A549 (cell line): ENCODE results near the gene RAP1GDS1. TPM values are rescaled to one million over a fixed set of nuclear protein-coding genes. Genes with fewer than 3 reads are reported as not detected.

Experiments
- ATAC-seq, 2 experiments: fragments of 200-7000 bp in 1 of 2; fragments of >200 bp in 1 of 2; cut with Nextera tagmentation in 1 of 2; cut with Tn5 transposase in 1 of 2; 3 replicates each; pipeline versions ENCODE4 v1.8.0 to v1.9.1; 2018 to 2020; ENCODE audit warnings: mild to moderate bottlenecking in 1 of 2, moderate library complexity in 1 of 2
- CTCF ChIA-PET: fragments of 300-600 bp; sonication (Branson Sonifier 250); formaldehyde crosslinking; extraction: SDS; loops from one replicate; lab custom pipeline; 2021; ENCODE audit warnings: antibody characterized with exemption, inconsistent platforms; lab: Yijun Ruan, JAX
- POLR2A ChIA-PET: fragments of 350-600 bp; formaldehyde crosslinking; extraction: SDS; loops from one replicate; lab custom pipeline; 2021; ENCODE audit warnings: antibody characterized with exemption, inconsistent platforms; lab: Yijun Ruan, JAX
- DNase-seq, 2 experiments: peaks; one replicate each; pipeline versions ENCODE4 v3.0.0 to v3.0.0-alpha.2; 2011 to 2016; ENCODE audit warnings: low read depth in 1 of 2, low spot score in 1 of 2
- FAIRE-seq: peaks from 2 replicates; lab custom pipeline; 2011; peaks lifted over from hg19 to GRCh38; lab: Jason Lieb, UNC
- H3K27ac ChIP-seq, 2 experiments: fragments of >200 bp; sonication (Bioruptor Twin); formaldehyde crosslinking; 3 replicates each; pipeline ENCODE4 v1.5.1; 2016 to 2017
- H3K4me1 ChIP-seq: fragments of >200 bp; sonication (Bioruptor Twin); formaldehyde crosslinking; 3 replicates; pipeline ENCODE4 v1.6.1; 2016
- H3K4me2 ChIP-seq: fragments of >200 bp; sonication (Bioruptor Twin); formaldehyde crosslinking; 3 replicates; pipeline ENCODE4 v1.6.1; 2016
- H3K4me3 ChIP-seq: fragments of >200 bp; sonication (Bioruptor Twin); formaldehyde crosslinking; 3 replicates; pipeline ENCODE4 v1.5.1; 2016
- H3K9me3 ChIP-seq: fragments of >200 bp; sonication (Bioruptor Twin); formaldehyde crosslinking; 3 replicates; pipeline ENCODE4 v1.6.1; 2016
- BCL3 ChIP-seq: fragments of >200 bp; sonication (Bioruptor Twin); formaldehyde crosslinking; IDR thresholded peaks from 3 replicates; pipeline ENCODE4 v1.6.1; 2016
- BHLHE40 ChIP-seq: IDR thresholded peaks from 2 replicates; pipeline ENCODE4 v1.6.1; 2012; ENCODE audit warnings: low read depth, low read length, inconsistent platforms
- CTCF ChIP-seq: fragments of >200 bp; sonication (Bioruptor Twin); formaldehyde crosslinking; IDR thresholded peaks from 3 replicates; pipeline ENCODE4 v1.5.1; 2016
- EP300 ChIP-seq, 2 experiments: fragments of >200 bp; sonication (Bioruptor Twin); formaldehyde crosslinking; IDR thresholded peaks; 2 replicates in 1 of 2; 3 replicates in 1 of 2; pipeline ENCODE4 v1.6.1; 2016 to 2017
- FOSB ChIP-seq: fragments of 250-450 bp; sonication (Bioruptor Pico); IDR thresholded peaks from 2 replicates; pipeline ENCODE4 v1.5.0; 2020; ENCODE audit warnings: mild to moderate bottlenecking, moderate library complexity
- FOSL2 ChIP-seq, 2 experiments: fragments of 450-650 bp in 1 of 2; fragments of >200 bp in 1 of 2; sonication (Bioruptor Twin) in 1 of 2; formaldehyde crosslinking; IDR thresholded peaks; 2 replicates each; pipeline versions ENCODE4 v1.5.0 to v1.6.1; 2016 to 2020; ENCODE audit warnings: mild to moderate bottlenecking in 1 of 2, moderate library complexity in 1 of 2
- FOXS1 ChIP-seq: fragments of 250-450 bp; sonication (Bioruptor Pico); IDR thresholded peaks from 2 replicates; pipeline ENCODE4 v1.5.0; 2020; ENCODE audit warnings: mild to moderate bottlenecking, moderate library complexity
- KDM1A ChIP-seq: fragments of 200-600 bp; sonication (generic); IDR thresholded peaks from 2 replicates; pipeline ENCODE4 v1.6.1; 2016; ENCODE audit warnings: low read depth, mild to moderate bottlenecking
- KDM5A ChIP-seq: fragments of 200-600 bp; sonication (generic); IDR thresholded peaks from 2 replicates; pipeline ENCODE4 v1.6.1; 2016; ENCODE audit warnings: antibody characterized with exemption, mild to moderate bottlenecking
- MAZ ChIP-seq: fragments of 150-350 bp; IDR thresholded peaks from 2 replicates; pipeline ENCODE4 v1.6.1; 2014; ENCODE audit warnings: antibody characterized with exemption, low read depth, low read length, borderline replicate concordance
- NR3C1 ChIP-seq: fragments of >200 bp; sonication (Bioruptor Twin); formaldehyde crosslinking; IDR thresholded peaks from 3 replicates; pipeline ENCODE4 v1.6.1; 2017
- RAD21 ChIP-seq, 2 experiments: fragments of >200 bp in 1 of 2; sonication (Bioruptor Twin) in 1 of 2; formaldehyde crosslinking in 1 of 2; IDR thresholded peaks in 1 of 2; conservative IDR thresholded peaks in 1 of 2; 2 replicates in 1 of 2; 3 replicates in 1 of 2; pipeline ENCODE4 v1.6.1; 2012 to 2018; ENCODE audit warnings: inconsistent platforms in 1 of 2
- RARB ChIP-seq: fragments of 250-450 bp; sonication (Bioruptor Pico); IDR thresholded peaks from 2 replicates; pipeline ENCODE4 v1.8.0; 2021; ENCODE audit warnings: mild to moderate bottlenecking, moderate library complexity
- RCOR1 ChIP-seq: fragments of 150-350 bp; IDR thresholded peaks from 2 replicates; pipeline ENCODE4 v1.6.1; 2014; ENCODE audit warnings: antibody characterized with exemption, low read length, low read depth
- TFCP2L1 ChIP-seq: fragments of 250-450 bp; sonication (Bioruptor Pico); IDR thresholded peaks from 2 replicates; pipeline ENCODE4 v1.5.0; 2021; ENCODE audit warnings: mild to moderate bottlenecking
- TP53 ChIP-seq: fragments of 250-450 bp; sonication (Bioruptor Pico); IDR thresholded peaks from 2 replicates; pipeline ENCODE4 v1.5.0; 2021; ENCODE audit warnings: mild to moderate bottlenecking, moderate library complexity
- WGBS: methylation state at CpG from one replicate; pipeline ENCODE4 v1.1.6; 2017; ENCODE audit errors: missing lambda C conversion rate; 5-methylcytosine and 5-hydroxymethylcytosine counted together
- polyA plus RNA-seq, 4 experiments: library from polyadenylated mRNA; depleted of rRNA in 3 of 4; stranded (reverse); fragments of >200 nt; fragmentation: RNase III in 1 of 4; extraction: RNeasy Plus Mini Kit Qiagen cat#74134 plus additional on column Dnase treatment in 1 of 4; gene quantifications; 2 replicates in 3 of 4; 3 replicates in 1 of 4; pipeline ENCODE4 v1.2.3, GENCODE V29; 2011 to 2017
- TF ChIP-seq, protein P1 (sequence below): IDR thresholded peaks from 2 replicates; pipeline ENCODE4 v1.6.1; 2012
- TF ChIP-seq, protein P2 (sequence below): IDR thresholded peaks from 2 replicates; pipeline ENCODE4 v1.6.1; 2012; ENCODE audit warnings: low read depth, borderline replicate concordance

The RAP1GDS1 gene
- polyA plus RNA-seq, 2 of the 4 experiments (the other 2 are of a cell fraction), result 29.3 to 31.6 TPM

GRCh38 chr4:98289375-98289774, 28.2 kb downstream of the RAP1GDS1 start (continued):
- TF ChIP-seq CTCF (no peak), KDM1A (no peak), NR3C1 (no peak), RCOR1 (no peak)
- TF ChIP-seq, protein P1, sequence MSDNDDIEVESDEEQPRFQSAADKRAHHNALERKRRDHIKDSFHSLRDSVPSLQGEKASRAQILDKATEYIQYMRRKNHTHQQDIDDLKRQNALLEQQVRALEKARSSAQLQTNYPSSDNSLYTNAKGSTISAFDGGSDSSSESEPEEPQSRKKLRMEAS, result no peak

DNA sequence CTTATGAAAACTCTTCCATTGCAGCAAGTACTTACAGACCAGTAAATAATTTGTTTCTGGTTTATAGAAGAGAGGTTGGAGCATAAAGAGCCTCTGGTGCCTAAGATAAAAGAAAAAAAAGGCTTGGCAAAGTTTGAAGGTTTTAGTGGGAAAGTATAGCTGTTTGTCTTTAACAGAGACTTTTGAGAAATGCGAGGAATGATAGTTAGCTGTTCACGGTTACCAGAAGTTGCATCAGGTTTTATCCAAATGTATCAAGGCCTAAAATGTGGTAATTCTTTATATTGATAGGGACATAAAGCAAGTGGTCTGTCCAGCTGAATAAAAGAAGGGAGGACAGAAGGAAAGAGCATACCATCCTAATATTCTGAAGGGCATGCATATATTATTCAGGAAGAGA, 29.3 kb downstream of the RAP1GDS1 start:
- Histone ChIP-seq H3K4me3 (no peak overlapping the region), H3K9me3 (no peaks in the 10 kb centered on the region), H3K4me2 (peak overlapping the region; percentile 33; the same call in 2 of the 3 replicates), H3K4me1 (peaks cover 10% of the 10 kb centered on the region; the same call in 2 of the 3 replicates), H3K27ac (peak overlapping the region; percentile 16 to 56; a peak in 3 of 6 replicates)
- ChIA-PET CTCF (interaction anchor here (0.6 kb wide), 1 partner anchor 636 kb away, joined by 3 read pairs; no protein-coding TSS in a partner anchor), POLR2A (no interaction called here)
- TF ChIP-seq TP53 (no peak), KDM5A (no peak), BHLHE40 (no peak), CTCF (no peak), RAD21 (conservative IDR thresholded peaks at IDR 0.05 in 1 of 2, IDR thresholded peaks at IDR 0.05 in 1 of 2) (no peak), BCL3 (no peak), FOSL2 (IDR thresholded peaks at IDR 0.05) (no peak), FOSL2 (CRISPR knock-in tag; IDR thresholded peaks at IDR 0.05) (no peak), FOSB (no peak), FOXS1 (CRISPR knock-in tag) (no peak)
- TF ChIP-seq, protein P2, sequence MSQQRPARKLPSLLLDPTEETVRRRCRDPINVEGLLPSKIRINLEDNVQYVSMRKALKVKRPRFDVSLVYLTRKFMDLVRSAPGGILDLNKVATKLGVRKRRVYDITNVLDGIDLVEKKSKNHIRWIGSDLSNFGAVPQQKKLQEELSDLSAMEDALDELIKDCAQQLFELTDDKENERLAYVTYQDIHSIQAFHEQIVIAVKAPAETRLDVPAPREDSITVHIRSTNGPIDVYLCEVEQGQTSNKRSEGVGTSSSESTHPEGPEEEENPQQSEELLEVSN, result no peak
- TF ChIP-seq, protein P1, result no peak
- 73% methylated on average over 2 of the region's 2 CpGs for WGBS
- ATAC-seq, result no peak
- DNase-seq, result no peak
- no peak for FAIRE-seq

DNA sequence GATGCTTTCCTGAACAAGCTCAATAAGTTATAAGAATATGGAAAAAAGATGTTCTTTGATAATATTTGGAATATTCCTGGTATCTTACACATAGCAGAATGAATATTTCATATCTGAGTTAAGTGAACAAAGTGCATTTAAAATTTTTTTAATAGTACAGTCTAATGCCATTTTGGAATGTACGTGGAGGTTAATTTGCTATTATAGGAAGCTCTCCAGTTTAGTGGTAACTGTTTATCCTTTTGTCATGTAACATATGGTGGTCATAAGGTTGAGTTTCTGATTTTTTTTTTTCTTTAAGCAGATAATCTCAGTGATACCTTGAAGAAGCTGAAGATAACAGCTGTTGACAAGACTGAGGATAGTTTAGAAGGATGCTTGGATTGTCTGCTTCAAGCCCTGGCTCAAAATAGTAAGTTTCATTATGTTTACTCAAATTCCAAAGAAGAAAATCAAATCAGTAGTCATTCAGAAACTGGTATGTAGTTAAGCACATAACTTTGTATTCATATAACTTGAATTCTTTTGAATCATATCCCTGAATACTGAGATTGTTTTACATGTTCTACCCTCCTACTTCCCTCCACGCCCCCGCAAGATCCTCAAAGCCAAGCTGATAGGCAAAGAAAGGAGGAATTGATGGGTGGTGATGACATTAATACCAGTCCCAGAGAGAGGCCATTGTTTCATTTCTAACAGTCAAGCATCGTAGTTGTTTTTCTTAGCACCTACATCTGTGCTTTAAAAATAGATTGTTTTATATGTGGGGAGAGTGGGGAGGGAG, 32.1 kb downstream of the RAP1GDS1 start:
- no peak overlapping the region for H3K4me3 ChIP-seq
- H3K27ac ChIP-seq, result no peak overlapping the region
- ChIA-PET POLR2A (no interaction called here), CTCF (no interaction called here)
- DNase-seq, result no peak
- H3K4me1 ChIP-seq, result peaks cover 10% of the 10 kb centered on the region; the same call in 2 of the 3 replicates
- no peak for TF ChIP-seq MAZ
- no peak for TF ChIP-seq EP300 (IDR thresholded peaks at IDR 0.05)
- TF ChIP-seq TFCP2L1, result no peak
- TF ChIP-seq RARB (CRISPR knock-in tag), result no peak
- no peak for TF ChIP-seq BHLHE40
- H3K9me3 ChIP-seq, result no peaks in the 10 kb centered on the region
- no peak for ATAC-seq
- no peak overlapping the region for H3K4me2 ChIP-seq
- 92% methylated on average over 4 of the region's 4 CpGs for WGBS
- no peak for FAIRE-seq
